ENCODE results near the gene PDHX.
"Not testable (repeated sequence)": the region's sequence is repeated elsewhere in the genome, so short reads cannot be mapped to it uniquely, and the experiment has no call there.

PDHX gene

GRCh38 chr11:35028007-35028406 lies 111.6 kb downstream of the PDHX start:
- not testable (repeated sequence) for DNase-seq

- no peak for DNase-seq
Measured at GRCh38 chr11:35029979-35030682, 113.7 kb downstream of the PDHX start.

DNA sequence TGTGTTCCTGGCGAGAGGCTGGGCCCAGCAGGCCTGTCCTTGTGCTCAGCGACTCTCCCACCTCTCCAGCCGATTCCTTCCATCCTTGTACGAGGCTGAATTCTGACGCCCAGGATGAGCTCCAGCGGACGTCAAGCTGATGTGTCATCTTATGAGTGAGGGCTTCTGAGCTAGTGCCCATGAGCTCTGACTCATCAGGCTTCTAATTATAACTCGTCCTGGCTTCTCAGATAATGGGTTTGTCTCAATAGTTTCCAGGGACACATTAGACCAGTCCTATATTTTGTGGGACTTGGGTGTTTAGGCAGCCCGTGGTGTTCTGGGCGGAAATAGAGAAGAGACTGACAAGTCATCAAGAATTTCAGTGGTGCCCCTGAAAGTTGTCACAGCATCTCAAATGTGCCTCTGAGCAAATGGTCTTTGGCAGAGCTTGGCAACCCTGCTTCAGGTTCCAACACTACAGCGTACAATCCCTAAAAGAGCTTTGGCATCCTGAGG lies 114.3 kb downstream of the PDHX start:
- peak; percentile 21 for DNase-seq

DNA sequence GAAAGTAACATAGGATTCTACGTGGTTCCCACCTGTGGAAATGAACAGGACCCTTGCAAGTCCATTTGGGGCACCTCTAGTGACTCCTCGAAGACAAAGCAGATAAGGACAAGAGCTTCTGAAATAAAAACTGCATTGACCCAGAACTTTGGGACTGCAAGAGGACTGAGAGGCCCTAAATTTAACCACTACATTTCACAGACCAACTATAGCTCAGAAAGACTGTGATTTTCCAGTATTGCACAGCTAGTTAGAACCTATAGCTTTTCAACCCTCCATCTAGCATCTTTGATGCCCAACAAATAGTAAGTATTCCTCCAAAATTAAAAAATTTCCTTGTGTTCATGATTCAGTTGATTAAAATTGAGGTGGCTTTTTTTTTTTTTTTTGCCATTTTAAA lies 114.9 kb downstream of the PDHX start:
- DNase-seq: no peak

DNA sequence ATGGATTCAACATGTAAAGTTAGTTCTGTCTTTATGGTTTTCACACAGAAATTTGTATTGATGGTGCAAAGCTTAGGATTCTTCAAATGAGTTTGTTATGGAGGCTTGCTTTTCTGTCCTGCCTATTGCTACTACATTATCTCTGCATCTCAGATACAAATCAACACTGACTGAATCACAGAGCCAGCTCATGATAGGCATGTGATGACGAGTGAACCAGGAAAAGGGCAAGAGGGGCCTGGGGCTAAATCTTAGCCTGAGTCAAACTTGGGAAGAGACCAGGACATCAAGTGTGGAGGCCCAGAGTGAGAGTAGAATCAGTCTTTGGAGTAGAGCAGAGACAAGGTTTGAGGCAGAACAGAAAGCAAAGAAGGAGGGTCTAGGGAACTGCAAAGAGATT lies 115.4 kb downstream of the PDHX start:
- no peak for DNase-seq

DNA sequence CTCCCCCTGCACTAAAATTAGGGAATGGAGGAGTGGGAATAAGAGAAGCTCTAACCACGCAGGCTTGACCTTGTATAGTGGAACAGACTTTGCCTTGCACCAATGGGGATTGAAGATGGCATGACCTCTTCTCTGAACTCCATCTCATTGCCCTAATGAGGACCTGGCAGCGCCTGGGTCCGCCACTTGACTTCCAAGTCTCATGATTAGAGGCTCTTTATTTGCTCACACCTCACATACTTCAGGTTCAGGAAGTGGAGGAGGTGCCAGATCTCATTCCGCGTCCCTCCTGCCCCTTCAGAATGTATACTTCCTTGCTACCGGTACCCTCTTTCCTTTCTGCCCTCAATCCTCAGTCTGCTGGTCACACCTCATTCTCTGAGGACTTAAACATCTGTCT lies 116.6 kb downstream of the PDHX start:
- DNase-seq: no peak

GRCh38 chr11:35034401-35034800 lies 118.0 kb downstream of the PDHX start:
- no peak for DNase-seq

DNA sequence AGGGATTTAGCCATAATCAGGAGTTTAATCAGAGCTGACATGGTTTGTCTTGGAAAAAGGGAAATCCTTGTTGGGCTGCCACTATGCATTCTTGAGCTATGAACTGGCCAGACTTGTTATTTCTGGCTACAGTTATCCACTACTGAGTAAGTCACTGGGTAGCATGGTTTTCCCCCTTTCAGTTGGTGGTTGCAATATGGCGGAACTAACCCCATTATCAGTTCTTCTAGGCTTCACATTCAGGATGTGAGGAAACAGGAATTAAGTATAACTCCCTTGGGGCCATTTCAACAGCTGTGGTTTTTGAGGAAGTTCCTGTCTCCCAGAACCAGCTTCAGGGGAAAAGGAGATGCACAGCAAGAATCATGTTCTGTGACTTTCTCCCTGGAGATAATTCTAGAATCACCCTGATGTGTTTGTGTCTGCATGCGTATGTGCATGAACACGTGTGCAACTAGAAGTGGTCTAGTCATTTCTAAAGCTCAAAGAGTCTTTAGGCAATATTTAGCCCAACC lies 119.5 kb downstream of the PDHX start:
- no peak for DNase-seq

DNA sequence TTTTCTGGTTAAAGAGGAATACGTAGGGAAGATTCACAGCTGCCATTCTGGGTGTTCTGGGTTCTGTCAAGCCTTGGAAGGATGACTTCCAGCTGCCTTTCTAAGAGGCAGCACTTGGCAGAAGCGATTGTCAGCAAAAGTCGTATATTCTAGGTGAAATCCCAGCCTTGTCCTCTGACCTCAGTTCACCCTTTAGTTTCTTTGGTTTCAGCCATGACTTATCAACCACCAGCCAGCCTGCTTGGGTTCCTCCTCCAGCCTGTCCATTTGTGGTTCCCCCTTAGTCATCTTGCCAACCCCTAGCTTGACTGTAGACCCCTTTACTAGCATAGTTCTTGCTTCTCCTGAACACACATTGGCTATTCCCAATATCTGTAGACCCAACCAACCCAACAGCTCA lies 120.2 kb downstream of the PDHX start:
- no peak for DNase-seq

DNA sequence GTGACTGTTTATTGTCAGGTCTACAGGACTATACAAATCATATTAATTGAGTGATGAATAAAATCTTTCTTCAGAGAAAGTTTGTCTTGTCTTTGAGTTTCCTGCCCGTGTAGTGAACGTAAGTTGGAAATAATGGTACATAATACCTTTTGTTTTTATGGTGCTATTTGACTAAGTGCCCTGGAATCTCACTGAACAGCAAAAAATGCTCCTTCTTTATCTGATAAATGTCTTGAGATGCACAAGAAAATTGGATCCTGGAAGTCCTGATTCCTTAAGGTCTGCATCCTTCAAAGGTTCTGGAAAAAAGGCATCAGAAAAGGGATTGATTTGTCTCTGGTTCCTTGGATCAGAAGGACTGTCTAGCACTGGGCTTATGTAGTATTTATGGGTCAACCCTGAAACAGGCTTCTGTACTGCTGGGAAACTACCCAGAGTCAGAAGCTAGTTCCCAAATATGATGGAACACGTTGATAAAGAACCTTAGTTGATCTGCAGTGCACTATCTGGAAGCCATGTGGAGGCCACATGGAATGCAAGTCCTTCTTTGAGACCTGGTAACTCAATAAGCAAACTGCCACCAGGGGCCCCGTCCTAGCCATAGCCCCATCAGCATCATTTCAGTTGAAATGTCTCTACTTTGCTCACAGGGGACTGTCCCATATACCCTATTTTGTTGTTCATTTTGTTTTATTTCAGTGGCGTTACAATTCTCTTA lies 122.0 kb downstream of the PDHX start:
- no peak for DNase-seq

GRCh38 chr11:35039076-35039475 lies 122.7 kb downstream of the PDHX start:
- no peak for DNase-seq

GRCh38 chr11:35040221-35040942 lies 124.0 kb downstream of the PDHX start:
- no peak for DNase-seq

GRCh38 chr11:35041070-35041554 lies 124.7 kb downstream of the PDHX start:
- no peak for DNase-seq

DNA sequence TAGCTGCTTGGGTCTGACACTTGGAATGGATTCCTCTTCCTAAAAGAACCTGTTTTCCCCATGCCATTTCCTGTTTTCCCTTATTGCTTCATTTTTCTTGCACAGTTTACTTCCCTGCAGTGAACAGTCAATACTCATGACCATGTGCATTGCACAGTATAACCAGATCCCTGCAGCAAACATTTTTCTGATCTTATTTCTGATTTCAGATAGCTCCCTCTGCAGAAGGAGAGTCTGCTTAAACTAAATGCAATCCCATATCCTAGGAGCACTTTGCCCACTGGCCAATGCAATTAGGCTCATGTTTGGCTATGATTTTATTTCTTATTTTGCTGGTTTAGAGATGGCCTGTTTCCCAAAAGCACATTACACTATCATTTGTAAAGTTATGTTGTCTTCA lies 125.8 kb downstream of the PDHX start:
- no peak for DNase-seq

GRCh38 chr11:35042913-35043312 lies 126.5 kb downstream of the PDHX start:
- no peak for DNase-seq

- no peak for DNase-seq
Measured at GRCh38 chr11:35043936-35044335, 127.5 kb downstream of the PDHX start.

DNA sequence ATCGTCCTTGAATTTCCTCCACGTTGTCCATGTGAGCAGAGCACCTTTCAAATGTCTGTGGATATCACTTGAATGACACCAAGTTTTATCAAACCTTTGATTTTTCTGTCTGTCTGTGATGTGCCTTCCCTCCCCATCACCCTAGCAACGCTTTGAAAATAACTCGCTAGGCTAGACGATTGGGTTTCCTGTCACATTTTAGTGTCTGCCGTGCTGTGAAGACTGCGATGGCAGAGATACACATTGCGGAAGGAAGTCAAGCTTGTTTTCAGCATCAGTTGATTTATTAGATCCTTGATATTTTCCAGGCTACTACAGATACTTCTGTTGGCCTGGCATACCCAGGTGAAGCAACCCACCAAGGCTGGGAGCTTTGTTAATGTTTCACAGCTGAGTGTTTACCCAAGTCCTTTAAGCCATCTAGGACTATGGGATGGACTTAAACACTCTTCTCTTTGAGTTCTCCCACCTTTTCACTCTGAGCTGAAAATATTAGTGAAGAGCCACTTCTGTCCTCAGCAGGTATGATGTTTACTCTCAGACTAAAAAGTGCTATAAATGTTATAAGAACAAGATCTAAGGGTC lies 128.9 kb downstream of the PDHX start:
- no peak for DNase-seq

All from 8988T (cell line).